Activated CD4-positive, CD25-positive, alpha-beta regulatory T cell treated with anti-CD3 and anti-CD28 coated beads, Interleukin-2, amount 50 U/mL, for 24 hours (primary cell): Measurements from ENCODE around the gene CBLB.
A peak's percentile ranks its signal among the peaks of the same experiment; 100 is the strongest.

Experiments
- ATAC-seq, 2 donors: fragments of 150-1000 bp; cut with Tn5 transposase; one replicate each; pipeline ENCODE4 v1.10.0; 2021; ENCODE audit warnings: mild to moderate bottlenecking in 1 of 2, moderate library complexity in 1 of 2

CBLB gene

GRCh38 chr3:105868742-105869530 is at the start of gene CBLB:
TSS of gene CBLB (minus strand) at chr3:105869012. CDS start at chr3:105867577, 1,435 bp downstream.
- ATAC-seq = peak; percentile 90 to 94

GRCh38 chr3:105916767-105917166 is 48.0 kb upstream of the CBLB start:
- no peak for ATAC-seq

- ATAC-seq = no peak
Observed at GRCh38 chr3:105915524-105915923, 46.7 kb upstream of the CBLB start.

- ATAC-seq = no peak
Observed at GRCh38 chr3:105913616-105914015, 44.8 kb upstream of the CBLB start.

GRCh38 chr3:105912891-105913290 is 44.1 kb upstream of the CBLB start:
- ATAC-seq = no peak

GRCh38 chr3:105911496-105911895 is 42.7 kb upstream of the CBLB start:
- no peak for ATAC-seq

GRCh38 chr3:105907777-105908176 is 39.0 kb upstream of the CBLB start:
- no peak for ATAC-seq

- no peak for ATAC-seq
Observed at GRCh38 chr3:105906836-105907235, 38.0 kb upstream of the CBLB start.

GRCh38 chr3:105906345-105906744 is 37.5 kb upstream of the CBLB start:
- ATAC-seq = no peak

- no peak for ATAC-seq
Observed at GRCh38 chr3:105905328-105905727, 36.5 kb upstream of the CBLB start.

GRCh38 chr3:105904678-105905284 is 36.0 kb upstream of the CBLB start:
- no peak for ATAC-seq

- no peak for ATAC-seq
Observed at GRCh38 chr3:105904251-105904650, 35.4 kb upstream of the CBLB start.

- no peak for ATAC-seq
Observed at GRCh38 chr3:105899516-105899915, 30.7 kb upstream of the CBLB start.

- ATAC-seq = no peak
Observed at GRCh38 chr3:105891101-105891500, 22.3 kb upstream of the CBLB start.

- ATAC-seq = no peak
Observed at GRCh38 chr3:105888621-105889579, 20.1 kb upstream of the CBLB start.

- no peak for ATAC-seq
Observed at GRCh38 chr3:105885256-105885655, 16.4 kb upstream of the CBLB start.

GRCh38 chr3:105883798-105884377 is 15.1 kb upstream of the CBLB start:
- ATAC-seq = no peak

- no peak for ATAC-seq
Observed at GRCh38 chr3:105880681-105881290, 12.0 kb upstream of the CBLB start.

- ATAC-seq = no peak
Observed at GRCh38 chr3:105878061-105878460, 9.2 kb upstream of the CBLB start.

- no peak for ATAC-seq
Observed at GRCh38 chr3:105877336-105877910, 8.6 kb upstream of the CBLB start.

- peak; percentile 80 to 83 for ATAC-seq
Observed at GRCh38 chr3:105876780-105877327, 8.0 kb upstream of the CBLB start.
